Pulmonary artery endothelial cell (primary cell): ENCODE measurements around the gene POC1B. TPM values are rescaled to one million over a fixed set of nuclear protein-coding genes. Genes with fewer than 3 reads are reported as not detected.
A peak's percentile ranks its signal among the peaks of the same experiment; 100 is the strongest.
"Not testable (repeated sequence)": the region's sequence is repeated elsewhere in the genome, so short reads cannot be mapped to it uniquely, and the experiment has no call there.

Source experiments
- DNase-seq: peaks from one replicate; pipeline ENCODE4 v3.0.0-alpha.2; 2011; ENCODE audit warnings: low read depth, low spot score
- total RNA-seq: library from RNA; depleted of rRNA; stranded (reverse); fragments of >200 nt; gene quantifications from 2 replicates; pipeline ENCODE4 v1.2.3, GENCODE V29; 2014

POC1B gene
- total RNA-seq, 1 donor from 2014 or later, result 21.8 TPM

DNA sequence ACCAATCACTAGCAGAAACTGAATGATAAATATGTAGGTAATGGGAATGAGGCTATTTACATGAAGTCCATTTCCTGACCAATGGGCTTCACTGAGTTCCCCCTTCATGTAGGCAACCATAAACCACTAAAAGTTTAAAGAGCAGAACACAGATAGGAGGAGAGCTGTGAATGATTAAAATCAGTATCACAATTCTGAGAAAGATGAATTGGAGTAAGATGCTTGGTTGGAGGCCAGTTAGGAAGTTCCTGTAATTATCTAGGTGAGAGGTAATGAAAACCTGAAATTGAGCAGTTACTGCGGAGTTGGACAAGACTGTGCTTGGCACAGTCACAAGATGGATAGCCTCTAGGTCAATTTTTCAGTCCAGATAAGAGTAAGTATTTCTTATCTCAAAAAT is 57.8 kb downstream of the POC1B start:
- DNase-seq, result no peak

GRCh38 chr12:89464974-89465592 is 60.8 kb downstream of the POC1B start:
- DNase-seq, result no peak

GRCh38 chr12:89461649-89462612 is 63.9 kb downstream of the POC1B start:
- DNase-seq, result peak; percentile 57

- DNase-seq, result no peak
Measured at GRCh38 chr12:89461190-89461589, 64.7 kb downstream of the POC1B start.

GRCh38 chr12:89459279-89459678 is 66.6 kb downstream of the POC1B start:
- not testable (repeated sequence) for DNase-seq

- no peak for DNase-seq
Measured at GRCh38 chr12:89456565-89456964, 69.3 kb downstream of the POC1B start.

DNA sequence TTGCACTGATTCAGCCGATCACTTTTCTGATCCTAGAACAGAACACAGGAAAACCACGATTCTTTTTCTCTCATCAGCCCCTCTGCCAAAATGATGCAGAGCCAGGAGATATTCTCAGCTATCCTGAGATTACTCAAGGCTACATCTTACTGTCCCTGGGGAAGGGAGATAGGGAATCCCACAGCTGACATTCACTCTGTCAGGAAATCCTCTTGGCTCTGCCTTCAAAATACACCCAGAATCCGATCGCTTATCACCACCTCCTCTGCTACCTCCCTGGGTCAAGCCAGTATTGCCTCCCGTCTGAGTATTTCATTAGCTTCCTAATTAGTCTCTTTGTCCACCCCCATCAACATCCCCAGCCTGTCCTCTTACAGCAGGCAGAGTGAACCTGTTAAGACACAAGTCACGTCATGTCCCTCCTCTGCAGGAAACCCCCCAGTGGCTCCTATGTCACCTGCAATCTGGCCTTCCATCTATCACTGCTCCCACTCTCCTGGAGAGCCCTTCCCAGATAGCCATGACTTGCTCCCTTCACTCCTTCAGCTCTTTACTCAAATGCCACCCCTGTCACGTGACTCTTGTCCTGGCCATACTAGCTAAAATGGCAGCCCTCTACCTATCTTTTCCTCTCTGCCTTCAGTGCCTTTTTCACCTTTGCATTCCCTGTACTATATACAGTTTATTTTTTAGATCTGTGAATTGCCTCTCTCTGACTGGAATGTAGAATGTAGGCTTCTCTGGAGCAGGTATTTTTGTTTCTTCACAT is 71.6 kb downstream of the POC1B start:
- DNase-seq, result no peak

DNA sequence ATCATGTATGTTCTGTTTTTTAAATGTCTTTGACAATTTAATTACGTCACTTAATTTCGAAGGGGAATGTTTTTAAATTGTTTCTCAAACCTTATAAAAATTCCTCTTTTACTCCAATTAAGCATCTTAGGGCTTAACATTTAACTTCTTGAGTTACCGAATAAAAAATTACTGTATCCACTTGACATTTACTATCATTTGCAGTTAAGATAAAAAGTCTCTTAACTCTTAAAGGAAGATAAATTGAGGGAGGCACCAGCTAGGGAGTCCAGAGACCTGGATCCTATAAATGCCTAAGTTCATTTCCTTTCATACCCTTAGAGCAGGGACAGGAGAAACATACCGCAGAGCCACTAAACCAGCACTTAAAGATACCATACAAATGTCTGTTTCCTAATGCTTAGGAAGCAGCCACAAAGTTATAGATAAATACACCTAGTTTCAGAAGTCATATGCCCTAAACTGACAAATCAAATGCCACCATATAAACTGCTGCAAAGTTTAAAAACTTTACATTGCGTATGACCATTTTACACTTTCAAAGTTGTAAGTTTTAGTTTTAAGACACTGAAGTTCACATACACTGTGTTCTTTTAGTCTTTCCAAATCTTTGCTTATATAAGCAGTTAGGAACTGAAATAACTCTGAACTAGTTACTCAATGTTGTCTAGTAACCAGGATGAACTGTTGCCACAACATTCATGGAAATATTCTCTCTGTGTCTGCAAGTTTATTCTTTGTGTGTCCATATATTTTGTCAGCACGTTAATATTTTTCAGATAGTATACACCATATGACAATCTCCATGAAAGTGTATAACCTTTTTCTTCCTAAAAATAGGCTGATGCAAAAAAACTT is 72.5 kb downstream of the POC1B start:
- DNase-seq, result no peak

DNA sequence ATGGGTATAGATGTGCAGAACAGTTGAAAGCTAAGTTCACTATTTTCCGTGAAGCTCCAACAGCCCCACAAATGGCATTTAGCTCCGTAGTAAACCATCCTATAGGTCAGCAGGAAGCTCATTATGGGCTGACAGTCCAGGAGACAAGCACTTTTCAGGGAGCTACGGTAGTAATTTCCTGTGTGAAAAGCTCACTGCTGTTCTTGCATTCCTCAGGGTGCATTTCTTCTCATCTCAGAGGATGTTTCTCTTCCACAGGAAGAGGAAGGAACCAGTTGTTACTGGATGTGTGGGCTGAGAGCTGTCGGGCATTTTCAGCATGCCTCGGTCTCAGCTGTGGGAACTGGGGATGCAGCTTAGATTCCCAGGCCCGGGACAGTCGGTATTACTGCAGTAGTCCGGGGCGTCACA is 74.0 kb downstream of the POC1B start:
- no peak for DNase-seq

- DNase-seq, result peak; percentile 73
Measured at GRCh38 chr12:89450907-89451306, 74.9 kb downstream of the POC1B start.

DNA sequence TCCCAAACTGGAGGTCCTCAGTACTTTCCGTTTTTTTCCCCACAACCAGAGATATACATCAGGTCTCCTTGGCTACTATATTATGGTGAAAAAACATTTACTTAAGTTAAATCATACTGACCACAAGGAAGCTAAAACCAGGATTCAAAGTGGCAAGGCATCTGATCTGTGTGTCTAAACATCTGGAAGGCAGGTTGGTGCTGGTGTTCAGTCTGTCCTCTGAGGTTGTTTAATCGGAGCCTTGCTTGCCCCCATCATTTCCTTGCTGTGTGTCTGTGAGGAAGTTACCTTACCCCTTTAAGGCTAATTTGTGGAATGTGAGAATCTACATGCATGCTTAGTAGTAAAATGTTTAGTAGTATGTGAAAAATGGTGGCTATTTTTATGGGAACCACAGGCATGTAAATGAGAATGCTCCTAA is 76.9 kb downstream of the POC1B start:
- no peak for DNase-seq

GRCh38 chr12:89448526-89448925 is 77.3 kb downstream of the POC1B start:
- no peak for DNase-seq

DNA sequence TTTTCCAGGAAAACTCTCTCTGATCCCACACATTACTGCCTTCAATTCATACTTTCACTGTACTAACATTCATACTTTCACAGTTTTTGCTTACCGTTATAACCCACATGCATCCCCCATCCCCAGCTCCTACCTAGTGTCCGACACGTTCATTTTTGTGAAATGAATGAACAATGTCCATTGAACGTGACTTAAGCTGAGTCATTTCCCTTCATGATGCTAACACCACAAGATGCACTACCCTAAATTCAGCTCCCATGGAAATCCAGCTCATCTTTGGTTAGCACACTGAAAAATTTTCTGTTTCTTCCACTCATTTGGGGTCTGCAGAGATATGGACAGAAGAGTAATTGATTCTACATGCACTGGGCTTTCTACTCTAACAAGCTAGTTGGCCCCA is 85.9 kb downstream of the POC1B start:
- no peak for DNase-seq

DNA sequence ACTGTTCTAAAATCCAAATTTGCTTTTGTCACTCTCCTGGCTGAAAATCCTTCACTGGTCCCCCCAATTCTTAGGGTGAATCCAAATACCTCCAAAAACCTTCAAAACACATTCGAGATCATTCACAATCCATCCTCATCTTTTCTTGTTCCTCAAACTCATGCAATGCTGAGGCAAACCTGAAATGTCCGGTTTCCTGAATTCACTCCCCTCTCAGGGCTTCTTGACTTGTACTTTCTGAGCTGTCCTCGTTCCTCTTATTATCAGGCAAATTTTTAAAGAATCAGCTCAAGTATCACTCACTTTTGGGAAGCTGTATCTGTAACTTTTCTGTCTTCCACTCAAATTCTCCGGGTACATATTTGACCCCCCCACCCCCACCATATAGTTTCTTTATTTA is 88.6 kb downstream of the POC1B start:
- DNase-seq, result no peak

GRCh38 chr12:89436062-89436461 is 89.8 kb downstream of the POC1B start:
- DNase-seq, result no peak

- no peak for DNase-seq
Measured at GRCh38 chr12:89433634-89434033, 92.2 kb downstream of the POC1B start.

DNA sequence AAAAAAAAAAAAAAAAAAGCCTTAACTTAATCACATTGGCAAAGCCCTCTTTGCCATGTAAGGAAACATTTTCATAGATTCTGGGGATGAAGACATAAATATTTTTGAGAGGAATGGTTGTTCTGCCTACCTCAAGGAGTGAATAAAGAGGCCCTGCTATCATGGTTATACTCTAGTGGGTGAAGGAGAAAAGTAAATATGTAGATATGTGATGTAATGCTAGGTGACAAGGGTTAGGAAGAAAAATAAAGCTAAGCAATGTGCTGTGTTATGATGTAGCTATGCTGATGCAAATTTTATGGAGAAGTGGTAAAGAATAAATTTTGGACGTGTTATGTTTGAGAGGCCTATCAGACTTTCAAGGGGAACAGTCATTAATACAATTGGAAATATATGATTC is 93.5 kb downstream of the POC1B start:
- DNase-seq, result no peak

DNA sequence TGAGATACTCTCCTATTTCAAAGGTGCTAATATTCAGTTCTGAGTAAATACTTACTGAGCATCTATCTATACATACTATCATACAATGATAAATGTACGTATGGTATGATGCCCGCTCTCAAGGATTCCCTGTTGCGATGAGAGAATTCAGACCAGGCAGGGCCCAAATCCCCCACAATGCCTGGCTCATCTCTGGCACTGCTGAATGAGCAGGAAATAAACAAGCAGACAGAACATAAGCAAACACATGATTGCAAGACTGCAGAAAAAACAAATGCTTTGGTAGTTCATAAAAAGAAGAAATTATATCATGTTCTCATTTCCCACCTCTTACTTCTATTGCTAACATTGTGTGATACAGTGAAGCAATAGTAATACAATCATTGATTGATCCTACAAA is 96.3 kb downstream of the POC1B start:
- no peak for DNase-seq

DNA sequence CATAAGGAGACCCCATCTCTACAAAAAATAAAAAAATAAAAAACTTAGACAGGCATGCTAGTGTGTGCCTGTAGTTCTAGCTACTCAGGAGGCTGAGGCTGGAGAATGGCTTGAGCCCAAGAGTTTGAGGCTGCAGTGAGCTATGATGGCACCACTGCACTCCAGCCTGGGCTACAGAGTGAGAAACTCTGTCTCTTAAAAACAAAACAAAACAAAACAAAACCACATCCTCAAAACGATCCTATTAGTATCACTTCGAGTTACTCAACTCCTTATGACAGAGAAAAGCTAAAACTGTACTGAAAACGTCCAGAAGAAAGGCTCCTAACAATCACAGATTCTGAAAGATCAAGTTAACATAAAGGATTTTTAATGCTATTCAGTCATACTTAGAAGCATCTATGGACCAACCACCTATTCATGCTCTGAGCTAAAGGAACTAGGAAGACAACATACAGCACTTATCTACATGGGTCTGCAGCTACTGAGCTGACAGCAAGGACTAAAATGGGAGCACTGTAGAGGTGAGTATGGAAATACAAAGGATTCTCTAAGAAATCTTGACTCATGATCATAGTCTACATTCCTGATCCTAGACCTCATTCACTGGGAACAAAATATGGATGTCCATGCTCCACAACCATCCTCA is 98.2 kb downstream of the POC1B start:
- no peak for DNase-seq

GRCh38 chr12:89424846-89425245 is 101.0 kb downstream of the POC1B start:
- no peak for DNase-seq

- DNase-seq, result no peak
Measured at GRCh38 chr12:89424389-89424788, 101.5 kb downstream of the POC1B start.
